ENCODE results near the gene E2F2.
"Not testable (repeated sequence)": the region's sequence is repeated elsewhere in the genome, so short reads cannot be mapped to it uniquely, and the experiment has no call there.

The E2F2 gene

GRCh38 chr1:23545851-23546250, 14.8 kb upstream of the E2F2 start:
- DNase-seq = no peak

- no peak for DNase-seq
These were observed 13.7 kb upstream of the E2F2 start for GRCh38 chr1:23544444-23545389.

- DNase-seq = no peak
These were observed 12.8 kb upstream of the E2F2 start for GRCh38 chr1:23543707-23544443.

- not testable (repeated sequence) for DNase-seq
These were observed 11.9 kb upstream of the E2F2 start for GRCh38 chr1:23542940-23543339.

GRCh38 chr1:23539698-23540266, 8.7 kb upstream of the E2F2 start:
- peak; percentile 73 for DNase-seq

GRCh38 chr1:23537296-23537973, 6.4 kb upstream of the E2F2 start:
- no peak for DNase-seq

GRCh38 chr1:23533246-23534023, 2.4 kb upstream of the E2F2 start:
- DNase-seq = peak; percentile 70

GRCh38 chr1:23531562-23532094, 595 bp upstream of the E2F2 start:
- no peak for DNase-seq

- no peak for DNase-seq
These were observed 816 bp downstream of the E2F2 start for GRCh38 chr1:23530087-23530746.

- DNase-seq = no peak
These were observed 1.6 kb downstream of the E2F2 start for GRCh38 chr1:23529146-23530086.

- DNase-seq = no peak
These were observed 2.6 kb downstream of the E2F2 start for GRCh38 chr1:23528250-23528978.

- DNase-seq = no peak
These were observed 3.2 kb downstream of the E2F2 start for GRCh38 chr1:23527900-23528249.

- no peak for DNase-seq
These were observed 3.7 kb downstream of the E2F2 start for GRCh38 chr1:23527366-23527765.

GRCh38 chr1:23526329-23527041, 4.5 kb downstream of the E2F2 start:
- no peak for DNase-seq

GRCh38 chr1:23525558-23526250, 5.3 kb downstream of the E2F2 start:
- no peak for DNase-seq

GRCh38 chr1:23524716-23525401, 6.2 kb downstream of the E2F2 start:
- DNase-seq = no peak

- no peak for DNase-seq
These were observed 6.9 kb downstream of the E2F2 start for GRCh38 chr1:23524163-23524562.

Measured in SIG-M5 (cell line).